OCI-LY3 (cell line): ENCODE results near the gene NAA40.

ENCODE experiments used
- EZH2phosphoT487 ChIP-seq: fragments of 200-600 bp; shearing (Covaris generic); IDR thresholded peaks from 2 replicates; pipeline ENCODE4 v1.6.1; 2018; ENCODE audit warnings: antibody characterized with exemption, mixed run types, low read depth
- TF ChIP-seq, protein P1 (sequence below): fragments of 200-600, 300-600 bp; sonication (generic); IDR thresholded peaks from 2 replicates; pipeline ENCODE4 v1.5.1; 2014; ENCODE audit warnings: antibody characterized with exemption, low read length, low read depth

DNA sequence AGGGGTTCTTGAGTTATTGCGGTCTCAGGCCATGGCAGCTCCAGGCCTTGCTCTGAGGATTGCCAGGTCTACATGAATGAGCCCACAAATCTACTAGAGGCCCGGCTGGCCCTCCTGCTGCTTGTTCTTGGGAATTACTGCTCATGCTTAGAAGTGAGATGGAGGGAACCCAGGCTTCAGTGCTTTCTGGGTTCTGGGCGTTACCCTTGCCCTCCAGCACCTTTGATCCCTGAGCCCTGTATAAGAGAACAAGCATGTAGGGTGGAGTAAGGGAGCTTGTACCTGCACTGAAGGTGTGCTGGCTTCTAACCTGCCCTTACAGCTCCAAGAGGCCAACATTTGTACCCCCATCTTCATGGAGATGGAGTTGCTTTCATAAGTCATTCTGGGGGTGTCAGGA is 4.0 kb downstream of the NAA40 start:
- TF ChIP-seq, protein P1, sequence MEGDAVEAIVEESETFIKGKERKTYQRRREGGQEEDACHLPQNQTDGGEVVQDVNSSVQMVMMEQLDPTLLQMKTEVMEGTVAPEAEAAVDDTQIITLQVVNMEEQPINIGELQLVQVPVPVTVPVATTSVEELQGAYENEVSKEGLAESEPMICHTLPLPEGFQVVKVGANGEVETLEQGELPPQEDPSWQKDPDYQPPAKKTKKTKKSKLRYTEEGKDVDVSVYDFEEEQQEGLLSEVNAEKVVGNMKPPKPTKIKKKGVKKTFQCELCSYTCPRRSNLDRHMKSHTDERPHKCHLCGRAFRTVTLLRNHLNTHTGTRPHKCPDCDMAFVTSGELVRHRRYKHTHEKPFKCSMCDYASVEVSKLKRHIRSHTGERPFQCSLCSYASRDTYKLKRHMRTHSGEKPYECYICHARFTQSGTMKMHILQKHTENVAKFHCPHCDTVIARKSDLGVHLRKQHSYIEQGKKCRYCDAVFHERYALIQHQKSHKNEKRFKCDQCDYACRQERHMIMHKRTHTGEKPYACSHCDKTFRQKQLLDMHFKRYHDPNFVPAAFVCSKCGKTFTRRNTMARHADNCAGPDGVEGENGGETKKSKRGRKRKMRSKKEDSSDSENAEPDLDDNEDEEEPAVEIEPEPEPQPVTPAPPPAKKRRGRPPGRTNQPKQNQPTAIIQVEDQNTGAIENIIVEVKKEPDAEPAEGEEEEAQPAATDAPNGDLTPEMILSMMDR, result no peak
- TF ChIP-seq EZH2phosphoT487, result no peak
